OCI-LY7 (cell line): ENCODE results near the gene NRF1.

ENCODE experiments used
- CTCF ChIP-seq: fragments of 200-600 bp; sonication (generic); conservative IDR thresholded peaks from 2 replicates; pipeline ENCODE4 v1.5.1; 2014; ENCODE audit warnings: mild to moderate bottlenecking, antibody characterized with exemption, low read length, moderate library complexity, mixed read lengths
- EZH2phosphoT487 ChIP-seq: fragments of 200-600 bp; sonication (generic); IDR thresholded peaks from 2 replicates; pipeline ENCODE4 v1.6.1; 2018; ENCODE audit warnings: low read depth, borderline replicate concordance, mild to moderate bottlenecking, mixed run types, antibody characterized with exemption, low read length, moderate library complexity, mixed read lengths

- TF ChIP-seq CTCF, result no peak
- TF ChIP-seq EZH2phosphoT487, result no peak
These were observed 5.0 kb downstream of the NRF1 start for GRCh38 chr7:129616530-129616929.
